Measurements from ENCODE around the gene MAMDC2.

DNA sequence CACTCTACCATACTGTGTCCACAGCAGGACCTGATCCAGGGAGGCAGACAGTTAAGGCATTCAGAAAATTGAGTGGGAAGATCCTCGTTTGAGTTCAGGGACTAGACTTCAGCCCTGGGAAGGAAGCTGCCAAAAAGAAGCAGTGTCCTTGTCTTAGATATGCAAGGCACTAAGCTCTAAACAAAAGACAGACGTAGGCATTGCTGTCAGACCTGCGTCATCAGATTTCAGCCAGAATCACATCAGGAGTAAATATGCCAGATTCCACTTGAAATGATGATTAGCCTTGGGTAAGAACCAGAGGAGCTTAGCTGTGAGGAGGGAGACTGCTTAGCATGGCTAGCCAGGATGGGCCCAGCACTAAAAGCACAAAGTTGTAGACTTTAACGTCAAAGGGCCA is 56.7 kb downstream of the MAMDC2 start:
- TF ChIP-seq, protein P1, sequence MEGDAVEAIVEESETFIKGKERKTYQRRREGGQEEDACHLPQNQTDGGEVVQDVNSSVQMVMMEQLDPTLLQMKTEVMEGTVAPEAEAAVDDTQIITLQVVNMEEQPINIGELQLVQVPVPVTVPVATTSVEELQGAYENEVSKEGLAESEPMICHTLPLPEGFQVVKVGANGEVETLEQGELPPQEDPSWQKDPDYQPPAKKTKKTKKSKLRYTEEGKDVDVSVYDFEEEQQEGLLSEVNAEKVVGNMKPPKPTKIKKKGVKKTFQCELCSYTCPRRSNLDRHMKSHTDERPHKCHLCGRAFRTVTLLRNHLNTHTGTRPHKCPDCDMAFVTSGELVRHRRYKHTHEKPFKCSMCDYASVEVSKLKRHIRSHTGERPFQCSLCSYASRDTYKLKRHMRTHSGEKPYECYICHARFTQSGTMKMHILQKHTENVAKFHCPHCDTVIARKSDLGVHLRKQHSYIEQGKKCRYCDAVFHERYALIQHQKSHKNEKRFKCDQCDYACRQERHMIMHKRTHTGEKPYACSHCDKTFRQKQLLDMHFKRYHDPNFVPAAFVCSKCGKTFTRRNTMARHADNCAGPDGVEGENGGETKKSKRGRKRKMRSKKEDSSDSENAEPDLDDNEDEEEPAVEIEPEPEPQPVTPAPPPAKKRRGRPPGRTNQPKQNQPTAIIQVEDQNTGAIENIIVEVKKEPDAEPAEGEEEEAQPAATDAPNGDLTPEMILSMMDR (IDR thresholded peaks at IDR 0.05; ENCODE audit: low read depth, low read length) = no peak
- TF ChIP-seq, protein P2, sequence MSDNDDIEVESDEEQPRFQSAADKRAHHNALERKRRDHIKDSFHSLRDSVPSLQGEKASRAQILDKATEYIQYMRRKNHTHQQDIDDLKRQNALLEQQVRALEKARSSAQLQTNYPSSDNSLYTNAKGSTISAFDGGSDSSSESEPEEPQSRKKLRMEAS (IDR thresholded peaks at IDR 0.05; ENCODE audit: low read depth, low read length) = no peak

All from NB4 (cell line).